GM18520 (cell line): ENCODE results near the gene PPP2R3B.
"Not testable (repeated sequence)": the region's sequence is repeated elsewhere in the genome, so short reads cannot be mapped to it uniquely, and the experiment has no call there.

Experiments
- ATAC-seq: cut with Tn5 transposase; IDR thresholded peaks from one replicate; pipeline ENCODE4 v1.9.1; 2021; ENCODE audit not compliant: unreplicated experiment

Gene PPP2R3B, protein sequence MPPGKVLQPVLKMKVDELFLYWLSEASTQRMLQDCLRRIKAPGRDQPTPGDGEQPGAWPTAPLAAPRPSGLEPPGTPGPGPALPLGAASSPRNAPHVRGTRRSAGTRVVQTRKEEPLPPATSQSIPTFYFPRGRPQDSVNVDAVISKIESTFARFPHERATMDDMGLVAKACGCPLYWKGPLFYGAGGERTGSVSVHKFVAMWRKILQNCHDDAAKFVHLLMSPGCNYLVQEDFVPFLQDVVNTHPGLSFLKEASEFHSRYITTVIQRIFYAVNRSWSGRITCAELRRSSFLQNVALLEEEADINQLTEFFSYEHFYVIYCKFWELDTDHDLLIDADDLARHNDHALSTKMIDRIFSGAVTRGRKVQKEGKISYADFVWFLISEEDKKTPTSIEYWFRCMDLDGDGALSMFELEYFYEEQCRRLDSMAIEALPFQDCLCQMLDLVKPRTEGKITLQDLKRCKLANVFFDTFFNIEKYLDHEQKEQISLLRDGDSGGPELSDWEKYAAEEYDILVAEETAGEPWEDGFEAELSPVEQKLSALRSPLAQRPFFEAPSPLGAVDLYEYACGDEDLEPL

GRCh38 chrX:386768-387575 lies at the start of gene PPP2R3B:
Gene PPP2R3B (minus strand): TSS chrX:386907. CDS start chrX:386691, 216 bp downstream.
- ATAC-seq = peak; percentile 94

DNA sequence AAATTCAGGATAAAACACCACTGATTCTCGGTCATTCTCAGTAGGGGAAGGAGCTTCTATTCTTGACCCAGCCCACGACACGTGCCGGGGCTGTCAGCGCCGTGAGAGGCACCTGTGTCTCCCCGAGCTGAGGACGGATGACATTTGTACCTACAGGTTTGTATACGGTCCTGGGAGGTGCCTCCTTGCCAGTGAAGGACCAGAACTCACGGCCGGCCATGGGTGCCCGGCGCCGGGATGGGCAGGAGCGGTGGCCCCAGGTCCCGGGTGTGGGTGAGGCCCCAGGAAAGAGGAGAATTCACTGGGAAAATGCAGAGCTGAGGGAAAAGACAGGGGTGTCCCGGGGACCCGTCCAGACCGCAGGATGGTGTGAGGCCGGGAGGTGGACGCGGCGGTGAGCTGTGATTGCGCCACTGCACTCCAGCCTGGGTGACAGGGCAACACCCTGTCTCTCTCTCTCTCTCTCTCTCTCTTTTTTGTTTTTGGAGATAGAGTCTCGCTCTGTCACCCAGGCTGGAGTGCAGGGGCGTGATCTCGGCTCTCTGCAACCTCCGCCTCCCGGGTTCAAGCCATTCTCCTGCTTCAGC lies 48.9 kb upstream of the PPP2R3B start:
- no peak for ATAC-seq

DNA sequence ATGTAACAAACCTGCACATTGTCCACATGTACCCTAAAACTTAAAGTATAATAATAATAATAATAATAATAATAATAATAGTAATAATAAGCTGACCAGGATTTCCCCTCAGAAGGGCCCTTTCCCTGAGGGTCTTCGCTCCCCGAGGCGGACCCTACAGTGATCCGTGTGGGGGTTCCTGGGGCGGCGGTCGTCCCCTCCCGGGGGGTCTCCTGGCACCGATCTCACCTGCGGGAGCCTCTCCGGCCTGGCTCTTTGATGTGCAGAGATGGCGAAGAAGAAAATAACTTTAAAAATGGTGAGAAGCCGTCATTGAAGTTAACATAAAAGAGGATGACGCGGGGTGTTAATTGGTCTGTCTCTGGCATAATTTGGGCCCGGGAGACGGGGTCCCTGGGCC lies 48.2 kb upstream of the PPP2R3B start:
- no peak for ATAC-seq

GRCh38 chrX:433771-434170 lies 47.1 kb upstream of the PPP2R3B start:
- ATAC-seq = no peak

- not testable (repeated sequence) for ATAC-seq
These were observed 46.0 kb upstream of the PPP2R3B start for GRCh38 chrX:432666-433065.

DNA sequence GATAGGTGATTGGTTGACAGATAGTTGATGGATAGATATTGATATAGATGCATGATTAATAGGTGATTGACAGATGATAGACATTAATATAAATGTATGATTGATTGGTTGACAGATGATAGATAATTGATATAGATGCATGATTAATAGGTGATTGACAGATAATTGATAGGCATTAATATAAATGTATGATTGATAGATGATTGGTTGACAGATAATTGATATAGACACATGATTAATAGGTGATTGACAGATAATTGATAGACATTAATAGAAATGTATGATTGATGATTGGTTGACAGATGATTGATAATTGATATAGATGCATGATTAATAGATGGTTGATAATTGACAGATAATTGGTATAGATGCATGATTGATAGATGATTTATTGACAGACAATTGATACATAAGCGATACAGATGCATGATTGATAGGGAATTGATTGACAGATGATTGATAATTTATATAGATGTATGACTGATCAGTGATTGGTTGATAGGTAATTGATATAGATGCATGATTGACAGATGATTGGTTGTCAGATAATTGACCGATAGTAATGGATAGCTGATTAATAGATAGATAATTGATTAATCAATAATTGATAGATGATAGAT lies 44.9 kb upstream of the PPP2R3B start:
- no peak for ATAC-seq

- no peak for ATAC-seq
These were observed 44.3 kb upstream of the PPP2R3B start for GRCh38 chrX:431056-431455.

DNA sequence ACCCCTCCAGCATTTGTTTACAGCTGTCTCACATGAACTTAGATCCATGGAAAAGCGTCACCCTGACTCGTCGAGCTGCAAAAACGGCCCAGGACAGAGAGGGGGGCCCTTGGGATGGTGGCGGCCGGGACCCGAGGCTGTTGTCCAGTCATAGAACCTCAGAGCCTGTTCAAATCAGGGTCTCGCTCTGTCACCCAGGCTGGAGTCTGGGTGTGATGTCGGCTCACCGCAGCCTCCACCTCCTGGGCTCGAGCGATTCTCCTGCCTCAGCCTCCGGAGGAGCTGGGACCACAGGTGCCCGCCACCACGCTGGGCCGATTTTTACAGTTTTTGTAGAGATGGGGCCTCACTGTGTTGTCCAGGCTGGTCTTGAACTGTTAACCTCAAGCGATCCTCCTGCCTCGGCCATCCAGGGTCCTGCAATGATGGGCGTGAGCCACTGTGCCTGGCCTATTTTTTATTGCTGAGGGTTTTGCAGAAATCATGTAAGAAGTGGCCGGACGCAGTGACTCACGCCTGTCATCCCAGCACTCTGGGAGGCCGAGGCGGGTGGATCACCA lies 42.6 kb upstream of the PPP2R3B start:
- no peak for ATAC-seq

DNA sequence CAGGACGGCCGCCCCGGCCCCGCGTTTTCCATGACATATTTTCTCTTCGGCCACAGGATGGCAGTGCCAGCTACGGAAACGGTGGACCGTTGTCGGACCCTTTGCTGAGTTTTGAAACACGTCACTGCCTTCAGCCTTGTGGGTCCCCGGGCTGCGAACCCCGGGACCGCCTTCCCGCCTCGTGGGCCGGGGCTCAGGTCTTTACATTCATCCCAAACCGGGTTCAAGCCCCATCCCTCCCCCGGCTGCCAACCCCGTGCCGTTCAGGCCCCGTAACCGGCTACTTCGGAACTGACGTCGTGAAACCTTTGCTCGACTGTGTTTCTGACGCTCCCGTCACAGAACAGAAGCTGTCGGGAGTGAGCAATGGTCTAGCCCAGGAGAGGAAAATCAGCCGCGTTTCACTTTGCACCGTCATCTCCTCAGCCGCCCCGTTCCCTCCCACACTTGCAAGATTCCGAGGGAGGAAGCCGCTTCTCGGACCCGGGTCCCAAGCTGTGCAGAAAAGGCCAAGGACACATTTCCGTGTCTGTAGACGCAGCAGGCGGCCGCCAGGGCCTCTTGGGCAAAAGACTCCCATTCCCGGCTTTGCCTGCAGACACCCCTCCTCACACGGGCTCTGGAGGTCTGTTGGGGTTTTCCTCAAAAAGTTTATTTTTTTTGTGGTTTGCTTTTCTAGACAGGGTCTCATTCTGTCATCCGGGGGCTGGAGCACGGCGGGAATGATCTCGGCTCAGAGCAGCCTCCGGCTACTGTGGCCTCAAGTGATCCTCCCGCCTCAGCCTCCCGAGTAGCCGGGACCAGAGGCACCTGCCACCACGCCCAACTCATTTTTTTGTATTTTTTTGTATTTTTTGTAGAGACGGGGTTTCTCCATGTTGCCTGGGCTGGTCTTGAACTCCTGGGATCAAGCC lies 41.4 kb upstream of the PPP2R3B start:
- ATAC-seq = no peak

- ATAC-seq = no peak
These were observed 40.2 kb upstream of the PPP2R3B start for GRCh38 chrX:426881-427280.

- no peak for ATAC-seq
These were observed 38.3 kb upstream of the PPP2R3B start for GRCh38 chrX:425056-425455.

- ATAC-seq = no peak
These were observed 35.1 kb upstream of the PPP2R3B start for GRCh38 chrX:421646-422391.

GRCh38 chrX:420496-421223 lies 34.0 kb upstream of the PPP2R3B start:
- ATAC-seq = no peak

DNA sequence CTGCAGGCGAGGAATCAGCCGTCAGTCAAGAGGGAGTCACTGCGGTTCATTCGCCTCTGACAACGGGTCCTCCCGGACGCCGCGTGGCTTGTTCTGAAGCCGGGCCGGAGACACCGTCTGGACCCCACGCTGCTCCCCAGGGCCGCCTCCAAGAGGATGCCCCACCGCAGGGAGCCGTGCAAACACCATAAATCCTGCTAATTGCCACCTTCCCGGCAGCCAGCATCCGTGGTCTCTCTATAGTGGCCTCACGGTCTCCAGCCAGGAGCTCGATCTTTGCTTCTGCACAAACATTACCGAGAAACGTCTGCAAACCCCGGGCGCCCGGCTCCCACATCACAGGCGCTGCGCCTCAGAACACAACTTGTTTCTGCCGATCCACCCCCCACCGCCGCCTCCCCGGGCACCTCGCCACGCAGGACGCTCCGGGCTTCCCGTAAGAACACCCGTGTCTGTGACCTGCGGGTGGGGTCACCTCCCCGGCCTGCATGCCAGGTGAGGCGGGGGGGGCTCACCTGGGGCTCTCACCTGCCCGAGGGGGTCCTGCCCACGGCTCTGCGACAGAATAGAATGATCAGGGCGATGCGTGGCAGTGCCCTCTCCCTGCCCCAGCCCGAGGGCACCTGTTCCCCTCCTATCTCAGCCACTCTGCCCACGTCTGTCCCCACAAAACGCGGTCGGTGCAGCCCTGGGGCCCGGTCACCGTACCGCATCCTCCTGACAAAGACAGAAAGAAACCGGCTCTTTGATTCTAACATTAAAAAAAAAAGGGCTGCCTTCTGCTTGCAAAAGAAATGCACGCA lies 32.4 kb upstream of the PPP2R3B start:
- no peak for ATAC-seq

- ATAC-seq = not testable (repeated sequence)
These were observed 28.8 kb upstream of the PPP2R3B start for GRCh38 chrX:415498-415897.

DNA sequence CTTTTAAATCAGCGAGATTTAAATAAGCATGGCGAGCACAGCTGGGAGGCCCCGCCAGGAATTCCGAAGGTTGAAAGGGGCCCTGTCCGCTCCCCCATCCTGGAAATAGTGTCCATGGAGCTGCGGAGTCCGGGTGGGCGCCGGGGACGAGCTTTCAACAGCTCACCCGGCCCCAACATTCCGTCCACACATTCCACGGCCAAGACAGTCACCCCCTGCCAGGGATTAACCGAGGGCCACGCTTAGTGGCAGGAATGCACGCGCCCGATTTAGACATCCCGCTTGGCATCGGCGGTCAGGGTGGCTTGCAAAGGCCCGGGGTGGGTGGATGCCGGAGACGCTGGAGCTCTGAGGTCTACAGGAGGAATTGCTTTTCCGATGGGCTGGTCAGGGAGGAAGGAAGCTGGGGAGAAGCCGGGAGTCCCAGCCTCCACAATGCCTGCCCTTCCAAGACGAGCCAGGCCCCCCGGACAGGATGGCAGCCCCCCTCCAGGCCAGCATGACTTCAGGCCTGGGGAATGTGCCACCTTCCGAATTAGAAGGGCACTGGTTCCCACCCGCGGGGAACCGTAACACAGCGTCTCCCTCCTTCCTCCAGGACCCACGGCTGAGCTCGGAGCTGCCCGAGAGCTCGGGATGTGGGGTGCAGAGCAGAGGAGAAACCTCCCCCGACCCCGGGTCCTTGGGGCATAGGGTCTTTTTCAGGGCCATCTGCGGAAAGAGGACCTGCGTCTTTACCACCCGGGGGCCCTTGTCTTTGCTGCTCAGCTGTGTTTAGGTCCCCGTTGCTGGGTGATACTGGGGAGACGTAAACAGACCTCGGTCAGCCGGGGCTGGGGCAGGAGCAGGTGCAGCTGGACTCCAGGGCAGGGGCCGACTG lies 26.9 kb upstream of the PPP2R3B start:
- ATAC-seq = no peak
